Endothelial cell (in vitro differentiated cells): ENCODE results near the gene PARP6. TPM values are rescaled to one million over a fixed set of nuclear protein-coding genes. Genes with fewer than 3 reads are reported as not detected.
A peak's percentile ranks its signal among the peaks of the same experiment; 100 is the strongest.

ENCODE experiments used
- DNase-seq: peaks from one replicate; pipeline ENCODE4 v3.0.0; 2021; ENCODE audit warnings: low spot score
- H3K27ac Mint-ChIP-seq: one replicate; pipeline ENCODE4 v1.8.0; 2021; ENCODE audit warnings: mixed read lengths, inconsistent platforms; ENCODE audit not compliant: unreplicated experiment
- H3K27me3 Mint-ChIP-seq: one replicate; pipeline ENCODE4 v1.8.0; 2021; ENCODE audit warnings: mild to moderate bottlenecking, moderate library complexity, mixed read lengths, inconsistent platforms; ENCODE audit not compliant: unreplicated experiment
- H3K36me3 Mint-ChIP-seq: one replicate; pipeline ENCODE4 v1.8.0; 2021; ENCODE audit warnings: mild to moderate bottlenecking, low read depth, mixed read lengths, inconsistent platforms; ENCODE audit not compliant: unreplicated experiment
- H3K4me1 Mint-ChIP-seq: one replicate; pipeline ENCODE4 v1.8.0; 2021; ENCODE audit warnings: mild to moderate bottlenecking, mixed read lengths, inconsistent platforms; ENCODE audit not compliant: unreplicated experiment
- H3K4me3 Mint-ChIP-seq: one replicate; pipeline ENCODE4 v1.8.0; 2021; ENCODE audit warnings: mild to moderate bottlenecking, mixed read lengths, inconsistent platforms; ENCODE audit not compliant: unreplicated experiment
- H3K9me3 Mint-ChIP-seq: one replicate; pipeline ENCODE4 v1.8.0; 2021; ENCODE audit warnings: mixed read lengths, inconsistent platforms; ENCODE audit not compliant: unreplicated experiment
- total RNA-seq: library from RNA; stranded (reverse); fragmentation: NEBNext Ultra II Directional; extraction: Animal tissue kit (Norgen Biotek cat#: 25700); gene quantifications from one replicate; pipeline ENCODE4 v1.2.1, GENCODE V29; 2021; ENCODE audit not compliant: unreplicated experiment
- TF ChIP-seq, protein P1 (sequence below): fragments of 200-600 bp; sonication (generic); IDR thresholded peaks from one replicate; pipeline ENCODE4 v1.5.0; 2021; ENCODE audit warnings: antibody characterized with exemption; ENCODE audit not compliant: unreplicated experiment

Gene PARP6
- total RNA-seq, 1 donor from 2014 or later = 77.4 TPM

DNA sequence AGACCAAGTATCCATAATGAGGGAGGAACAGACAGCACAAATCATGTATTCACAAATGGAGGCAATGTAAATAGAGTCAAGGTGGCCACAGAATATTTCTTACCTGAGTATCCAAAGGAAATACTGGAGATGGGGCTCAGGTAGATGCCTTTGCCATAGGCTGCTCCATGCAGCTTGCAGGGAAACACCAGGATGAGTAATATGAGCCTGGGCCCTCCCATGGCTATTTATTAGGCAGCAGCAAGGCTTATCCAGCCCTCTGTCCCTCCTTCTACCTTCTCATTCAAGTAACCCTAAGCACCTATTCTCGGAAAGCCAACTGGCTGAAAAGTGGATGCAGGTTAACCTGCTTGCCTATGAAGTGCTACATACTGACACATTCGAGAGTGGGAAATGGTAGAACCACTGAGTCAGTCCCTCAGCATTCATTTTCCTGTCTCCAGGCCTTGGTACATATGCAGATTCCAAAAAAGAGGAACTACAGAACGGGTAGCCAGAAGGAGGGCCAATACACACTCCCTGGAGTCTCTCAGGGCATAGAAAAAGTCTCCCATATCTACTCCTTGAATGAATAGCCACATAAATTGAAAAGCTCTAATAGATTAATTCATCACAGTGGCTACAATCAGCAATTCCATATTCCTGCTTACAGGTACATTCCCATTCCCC, 23.1 kb downstream of the PARP6 start:
- H3K27me3 Mint-ChIP-seq = peaks cover 4% of the 10 kb centered on the region
- H3K4me1 Mint-ChIP-seq = no peaks in the 10 kb centered on the region

DNA sequence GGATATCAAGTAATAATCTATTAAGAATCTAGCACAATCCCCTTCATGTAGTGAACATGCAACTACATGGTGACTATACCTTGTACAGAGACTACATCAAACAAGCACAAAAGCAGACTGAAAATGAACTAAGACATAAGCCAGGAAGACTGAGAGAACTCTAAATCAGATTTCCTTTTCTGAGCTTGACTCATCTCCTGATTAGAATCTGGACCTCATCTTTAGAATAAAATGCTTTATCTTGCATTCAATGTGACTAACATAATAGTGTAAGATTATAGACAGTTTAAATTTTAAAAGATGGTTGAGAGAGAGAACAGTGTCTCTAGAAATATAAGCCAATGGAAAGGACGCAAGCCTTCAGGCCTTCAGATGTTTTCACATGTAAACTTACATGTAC, 23.8 kb downstream of the PARP6 start:
- DNase-seq = no peak
- TF ChIP-seq, protein P1, sequence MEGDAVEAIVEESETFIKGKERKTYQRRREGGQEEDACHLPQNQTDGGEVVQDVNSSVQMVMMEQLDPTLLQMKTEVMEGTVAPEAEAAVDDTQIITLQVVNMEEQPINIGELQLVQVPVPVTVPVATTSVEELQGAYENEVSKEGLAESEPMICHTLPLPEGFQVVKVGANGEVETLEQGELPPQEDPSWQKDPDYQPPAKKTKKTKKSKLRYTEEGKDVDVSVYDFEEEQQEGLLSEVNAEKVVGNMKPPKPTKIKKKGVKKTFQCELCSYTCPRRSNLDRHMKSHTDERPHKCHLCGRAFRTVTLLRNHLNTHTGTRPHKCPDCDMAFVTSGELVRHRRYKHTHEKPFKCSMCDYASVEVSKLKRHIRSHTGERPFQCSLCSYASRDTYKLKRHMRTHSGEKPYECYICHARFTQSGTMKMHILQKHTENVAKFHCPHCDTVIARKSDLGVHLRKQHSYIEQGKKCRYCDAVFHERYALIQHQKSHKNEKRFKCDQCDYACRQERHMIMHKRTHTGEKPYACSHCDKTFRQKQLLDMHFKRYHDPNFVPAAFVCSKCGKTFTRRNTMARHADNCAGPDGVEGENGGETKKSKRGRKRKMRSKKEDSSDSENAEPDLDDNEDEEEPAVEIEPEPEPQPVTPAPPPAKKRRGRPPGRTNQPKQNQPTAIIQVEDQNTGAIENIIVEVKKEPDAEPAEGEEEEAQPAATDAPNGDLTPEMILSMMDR = no peak
- no peaks in the 10 kb centered on the region for H3K9me3 Mint-ChIP-seq
- H3K4me3 Mint-ChIP-seq = no peak overlapping the region
- peaks cover 60% of the 10 kb centered on the region for H3K36me3 Mint-ChIP-seq
- no peak overlapping the region for H3K27ac Mint-ChIP-seq
- H3K27me3 Mint-ChIP-seq = peaks cover 4% of the 10 kb centered on the region
- H3K4me1 Mint-ChIP-seq = no peaks in the 10 kb centered on the region

More for the DNA sequence above, 23.1 kb downstream of the PARP6 start:
- TF ChIP-seq, protein P1 = no peak
- DNase-seq = no peak
- Mint-ChIP-seq H3K36me3 (peaks cover 61% of the 10 kb centered on the region), H3K4me3 (peak overlapping the region; percentile 35), H3K27ac (no peak overlapping the region), H3K9me3 (no peaks in the 10 kb centered on the region)

DNA sequence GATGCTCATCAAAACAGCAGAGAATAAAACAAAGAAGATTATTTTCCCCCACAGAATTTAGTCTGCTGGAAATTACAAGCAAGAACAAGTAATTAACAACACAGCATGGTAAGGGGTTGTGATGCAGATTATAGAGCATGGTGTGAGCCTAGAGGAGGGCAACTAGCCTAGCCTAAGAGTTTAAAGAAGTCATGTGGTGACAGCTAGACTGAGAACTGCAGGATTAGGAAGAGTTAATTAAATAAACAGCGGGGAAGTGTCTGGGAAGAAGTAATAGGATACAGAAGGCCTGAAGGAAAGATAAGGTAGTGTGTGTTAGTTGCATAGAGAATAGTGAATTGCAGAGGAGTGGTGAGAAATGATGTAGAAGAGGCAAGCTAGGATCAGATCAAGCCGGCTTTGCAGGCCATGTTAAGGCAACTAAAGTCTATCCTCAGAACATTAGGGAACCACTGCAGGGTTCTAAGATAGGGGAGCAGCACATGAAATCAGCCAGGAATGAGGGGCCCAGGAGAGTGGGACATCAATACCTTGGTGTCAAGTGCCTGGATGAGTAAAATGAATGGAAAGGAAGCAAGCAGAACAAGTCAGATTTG, 29.5 kb downstream of the PARP6 start:
- peak overlapping the region; percentile 6 for H3K27ac Mint-ChIP-seq
- H3K9me3 Mint-ChIP-seq = no peaks in the 10 kb centered on the region
- DNase-seq = no peak
- peaks cover 6% of the 10 kb centered on the region for H3K27me3 Mint-ChIP-seq
- peaks cover 43% of the 10 kb centered on the region for H3K36me3 Mint-ChIP-seq
- TF ChIP-seq, protein P1 = no peak
- no peaks in the 10 kb centered on the region for H3K4me1 Mint-ChIP-seq
- H3K4me3 Mint-ChIP-seq = peak overlapping the region; percentile 7

DNA sequence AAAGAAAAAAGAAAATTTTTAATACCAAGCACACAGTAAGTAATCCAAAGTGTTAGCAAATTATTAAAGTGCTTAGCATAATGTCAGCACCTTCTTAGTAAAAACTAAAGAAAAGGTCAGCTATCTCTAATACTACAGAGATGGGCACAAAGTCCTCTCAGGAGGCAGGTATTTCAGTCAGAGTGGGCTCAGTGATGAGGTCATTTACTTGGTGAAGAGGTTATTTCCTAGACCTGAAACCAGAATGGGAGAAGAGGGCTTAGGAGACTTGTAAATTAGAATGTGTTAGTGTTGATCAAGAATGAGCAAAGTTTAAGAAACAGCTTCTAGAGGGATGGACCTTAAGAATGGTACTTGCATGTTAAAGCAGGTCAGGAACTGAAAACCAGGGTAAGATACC, 32.7 kb downstream of the PARP6 start:
- TF ChIP-seq, protein P1 = no peak
- Mint-ChIP-seq H3K27ac (no peak overlapping the region), H3K9me3 (no peaks in the 10 kb centered on the region), H3K4me3 (no peak overlapping the region), H3K4me1 (no peaks in the 10 kb centered on the region), H3K27me3 (peaks cover 4% of the 10 kb centered on the region), H3K36me3 (peaks cover 32% of the 10 kb centered on the region)
- DNase-seq = no peak

DNA sequence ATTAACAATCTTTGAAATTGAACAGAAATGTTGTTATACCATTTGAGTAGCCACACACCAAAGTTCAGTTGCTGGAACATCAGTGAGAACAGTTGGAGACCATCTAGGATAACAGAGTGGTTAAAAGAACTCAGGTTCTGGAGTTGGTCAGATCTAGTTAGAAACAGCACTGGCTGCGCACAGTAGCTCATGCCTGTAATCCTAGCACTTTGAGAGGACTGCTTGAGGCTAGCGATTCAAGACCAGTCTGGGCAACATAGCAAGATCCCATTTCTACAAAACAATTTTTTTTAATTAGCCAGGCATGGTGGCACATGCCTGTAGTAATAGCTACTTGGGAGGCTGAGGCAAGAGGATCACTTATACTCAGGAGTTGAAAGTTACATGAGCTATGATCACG, 33.8 kb downstream of the PARP6 start:
- DNase-seq = no peak
- Mint-ChIP-seq H3K27me3 (peaks cover 7% of the 10 kb centered on the region), H3K36me3 (peaks cover 22% of the 10 kb centered on the region), H3K27ac (no peak overlapping the region), H3K9me3 (no peaks in the 10 kb centered on the region), H3K4me1 (no peaks in the 10 kb centered on the region), H3K4me3 (no peak overlapping the region)
- TF ChIP-seq, protein P1 = no peak
